Naive thymus-derived CD4-positive, alpha-beta T cell (primary cell): ENCODE measurements around the gene ASXL1. TPM values are rescaled to one million over a fixed set of nuclear protein-coding genes. Genes with fewer than 3 reads are reported as not detected.
A peak's percentile ranks its signal among the peaks of the same experiment; 100 is the strongest.

Experiments
- ATAC-seq: fragments of 150-1000 bp; cut with Tn5 transposase; 2 replicates; pipeline ENCODE4 v1.10.0; 2021; ENCODE audit warnings: mild to moderate bottlenecking, moderate library complexity
- CTCF ChIA-PET: fragments of 350-600 bp; sonication (Branson Sonifier 250); formaldehyde crosslinking; loops from one replicate; lab custom pipeline; 2021; ENCODE audit warnings: antibody characterized with exemption; lab: Charles Lee
- POLR2A ChIA-PET: fragments of 350-600 bp; sonication (Branson Sonifier 250); formaldehyde crosslinking; loops from one replicate; lab custom pipeline; 2021; ENCODE audit warnings: antibody characterized with exemption, inconsistent platforms; lab: Charles Lee
- DNase-seq, 9 donors: peaks; one replicate each; pipeline versions ENCODE4 v3.0.0 to v3.0.0-alpha.2; 2020 to 2022; ENCODE audit warnings: mixed read lengths in 1 of 9
- H3K27ac ChIP-seq: one replicate; pipeline ENCODE4 v1.7.0; 2013; ENCODE audit warnings: mild to moderate bottlenecking, low read depth, low read length, moderate library complexity
- H3K27me3 ChIP-seq, 2 donors: one replicate each; pipeline ENCODE4 v1.7.0; 2013; ENCODE audit warnings: low read length in 2 of 2, mild to moderate bottlenecking in 2 of 2, moderate library complexity in 2 of 2; ENCODE audit not compliant: control insufficient read depth in 2 of 2, insufficient read depth in 2 of 2
- H3K36me3 ChIP-seq, 3 experiments: 1 replicate in 2 of 3; 2 replicates in 1 of 3; pipeline ENCODE4 v1.7.0; 2013; ENCODE audit warnings: low read length in 3 of 3, mild to moderate bottlenecking in 3 of 3, moderate library complexity in 1 of 3; ENCODE audit not compliant: insufficient read depth in 3 of 3, control insufficient read depth in 2 of 3
- H3K4me1 ChIP-seq, 2 donors: one replicate each; pipeline ENCODE4 v1.7.0; 2013; ENCODE audit warnings: low read length in 2 of 2, mild to moderate bottlenecking in 2 of 2, moderate library complexity in 1 of 2; ENCODE audit not compliant: control insufficient read depth in 2 of 2, insufficient read depth in 2 of 2
- H3K4me3 ChIP-seq: 2 replicates; pipeline ENCODE4 v1.7.0; 2013; ENCODE audit warnings: mild to moderate bottlenecking, low read length
- H3K9me3 ChIP-seq, 3 experiments: 1 replicate in 2 of 3; 2 replicates in 1 of 3; pipeline ENCODE4 v1.7.0; 2013; ENCODE audit warnings: low read length in 3 of 3; ENCODE audit not compliant: control insufficient read depth in 2 of 3
- H3K27ac Mint-ChIP-seq, 9 donors: one replicate each; pipeline ENCODE4 v1.8.0; 2020 to 2022; ENCODE audit warnings: mixed read lengths in 9 of 9, mild to moderate bottlenecking in 8 of 9, moderate library complexity in 5 of 9, inconsistent platforms in 2 of 9
- H3K27me3 Mint-ChIP-seq, 5 donors: one replicate each; pipeline ENCODE4 v1.8.0; 2021 to 2022; ENCODE audit warnings: mixed read lengths in 5 of 5, mild to moderate bottlenecking in 1 of 5
- H3K36me3 Mint-ChIP-seq, 5 donors: one replicate each; pipeline ENCODE4 v1.8.0; 2020 to 2022; ENCODE audit warnings: mixed read lengths in 5 of 5, mild to moderate bottlenecking in 3 of 5, inconsistent platforms in 1 of 5
- H3K4me1 Mint-ChIP-seq, 7 donors: one replicate each; pipeline ENCODE4 v1.8.0; 2020 to 2022; ENCODE audit warnings: mixed read lengths in 7 of 7, mild to moderate bottlenecking in 3 of 7, inconsistent platforms in 1 of 7
- H3K4me3 Mint-ChIP-seq, 10 donors: one replicate each; pipeline ENCODE4 v1.8.0; 2020 to 2022; ENCODE audit warnings: mild to moderate bottlenecking in 10 of 10, mixed read lengths in 10 of 10, moderate library complexity in 6 of 10, inconsistent platforms in 2 of 10
- H3K9me3 Mint-ChIP-seq, 11 donors: one replicate each; pipeline ENCODE4 v1.8.0; 2020 to 2022; ENCODE audit warnings: mixed read lengths in 11 of 11, mild to moderate bottlenecking in 4 of 11, inconsistent platforms in 1 of 11, moderate library complexity in 1 of 11
- intact Hi-C, 2 donors: fragments of 100-400 bp; cut with micrococcal nuclease; formaldehyde crosslinking; loops; one replicate each; pipeline ENCODE4 v1.15.1; 2023
- polyA plus RNA-seq, 2 donors: library from polyadenylated mRNA; unstranded; fragments of 300-500 nt; fragmentation: Illumina TruSeq; gene quantifications; one replicate each; pipeline ENCODE4 v1.2.3, GENCODE V29; 2021
- total RNA-seq, 6 experiments: library from RNA in 5 of 6; stranded (reverse) in 5 of 6; gene quantifications; 1 replicate in 5 of 6; 2 replicates in 1 of 6; pipeline ENCODE4 v1.2.3 and lab custom pipeline; 2021 to 2026

The ASXL1 gene
- total and polyA plus RNA-seq, 7 experiments from 2014 or later: 14.7 to 200 (median 147) TPM

DNA sequence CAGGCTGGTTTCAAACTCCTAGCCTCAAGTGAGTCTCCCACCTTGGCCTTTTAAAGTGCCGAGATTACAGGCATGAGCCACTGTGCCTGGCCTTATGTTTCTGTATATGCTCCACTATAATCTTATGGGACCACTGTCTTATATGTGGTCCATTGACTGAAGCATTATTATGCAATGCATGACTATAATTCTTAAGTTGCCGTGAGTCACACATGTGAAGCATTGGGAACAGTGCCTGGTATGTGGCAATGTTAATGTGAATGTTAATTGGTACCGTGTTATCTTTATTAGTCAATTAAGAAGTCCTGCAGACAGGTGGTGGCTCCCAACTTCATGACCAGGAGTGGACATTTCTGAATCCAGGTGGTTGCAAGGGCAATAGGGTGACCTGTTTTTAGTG, 14.7 kb upstream of the ASXL1 start:
- Mint-ChIP-seq H3K9me3 (no peaks in the 10 kb centered on the region), H3K4me1 (peaks cover 0 to 9% (median 0%) of the 10 kb centered on the region in 7 donors), H3K27me3 (no peaks in the 10 kb centered on the region), H3K36me3 (peaks cover 0 to 7% (median 0%) of the 10 kb centered on the region in 5 donors), H3K4me3 (no peak overlapping the region), H3K27ac (no peak overlapping the region)
- Histone ChIP-seq H3K36me3 (no peaks in the 10 kb centered on the region), H3K27me3 (no peaks in the 10 kb centered on the region), H3K4me3 (no peak overlapping the region), H3K4me1 (no peaks in the 10 kb centered on the region), H3K9me3 (no peaks in the 10 kb centered on the region), H3K27ac (no peak overlapping the region)
- DNase-seq (no peak), ATAC-seq (peak; percentile 26)
- ChIA-PET POLR2A (no interaction called here), CTCF (no interaction called here)
- intact Hi-C loops: no loop called here

DNA sequence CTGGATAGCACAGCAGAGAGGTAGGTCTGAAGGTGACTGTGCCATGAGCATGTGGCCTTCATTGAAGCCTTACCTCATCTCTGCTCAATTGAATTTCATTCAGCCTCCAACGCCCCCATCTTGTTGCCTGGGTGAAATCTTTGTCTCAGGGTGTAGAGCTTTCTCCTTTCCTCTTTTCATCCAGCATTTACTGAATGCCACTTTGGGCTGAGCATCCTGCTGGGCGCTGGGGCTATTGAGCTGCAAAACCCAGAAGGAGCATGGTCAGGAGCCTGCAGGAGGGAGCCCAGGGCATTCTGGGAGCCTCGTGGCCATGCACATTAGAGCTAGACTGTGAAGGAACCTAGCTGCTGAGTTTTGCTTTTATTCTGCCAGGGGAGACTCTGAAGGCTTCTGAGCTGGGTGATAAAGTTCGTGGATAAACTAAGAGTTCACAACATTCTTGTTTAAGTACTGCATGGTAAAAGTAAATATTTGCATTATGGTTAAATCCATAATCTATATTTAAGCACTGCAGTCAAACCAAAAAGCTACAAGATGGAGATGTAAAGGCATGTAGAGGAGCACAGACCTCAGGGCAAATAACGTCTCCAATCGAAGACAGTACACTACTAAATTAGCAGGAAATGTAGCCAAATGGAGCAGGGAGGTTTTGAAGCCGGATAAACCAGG, 13.2 kb upstream of the ASXL1 start:
- H3K4me1 Mint-ChIP-seq: peaks cover 0 to 6% (median 0%) of the 10 kb centered on the region in 7 donors
- Histone ChIP-seq H3K9me3 (no peaks in the 10 kb centered on the region), H3K36me3 (no peaks in the 10 kb centered on the region), H3K27me3 (no peaks in the 10 kb centered on the region), H3K4me1 (no peaks in the 10 kb centered on the region), H3K27ac (no peak overlapping the region), H3K4me3 (no peak overlapping the region)
- no peak for DNase-seq
- no peak for ATAC-seq
- POLR2A ChIA-PET: no interaction called here
- H3K27me3 Mint-ChIP-seq: no peaks in the 10 kb centered on the region
- no peak overlapping the region for H3K4me3 Mint-ChIP-seq
- no peak overlapping the region for H3K27ac Mint-ChIP-seq
- CTCF ChIA-PET: no interaction called here
- H3K36me3 Mint-ChIP-seq: peaks cover 0 to 7% (median 3%) of the 10 kb centered on the region in 5 donors
- H3K9me3 Mint-ChIP-seq: peaks cover 0 to 1% (median 0%) of the 10 kb centered on the region in 11 donors
- intact Hi-C loops: no loop called here

DNA sequence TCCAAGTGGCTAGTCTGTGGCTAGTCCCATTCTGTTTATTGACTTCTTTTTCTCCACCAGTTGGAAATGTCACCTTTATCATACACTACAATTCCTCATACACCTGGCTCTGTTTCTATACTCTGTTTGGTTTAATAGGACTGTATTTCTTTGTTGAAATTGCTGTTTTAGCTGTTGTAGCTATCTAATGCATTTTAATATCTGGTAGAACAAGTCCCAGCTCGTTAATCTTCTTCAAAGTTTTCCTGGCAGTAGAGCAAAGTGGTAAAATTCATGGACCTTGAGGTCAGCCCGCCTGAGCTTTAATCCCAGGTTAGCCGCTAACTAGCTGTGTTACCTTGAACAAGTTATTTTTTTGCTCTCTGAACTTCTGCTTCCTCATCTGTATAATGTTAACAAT, 9.9 kb upstream of the ASXL1 start:
- POLR2A ChIA-PET: interaction anchor here (1.5 kb wide), 1 partner anchor 9 kb away, joined by 5 read pairs; no protein-coding TSS in a partner anchor
- no peak overlapping the region for H3K27ac Mint-ChIP-seq
- ATAC-seq (no peak), DNase-seq (no peak)
- H3K4me3 Mint-ChIP-seq: no peak overlapping the region
- peaks cover 0 to 5% (median 0%) of the 10 kb centered on the region in 7 donors for H3K4me1 Mint-ChIP-seq
- H3K9me3 ChIP-seq: no peaks in the 10 kb centered on the region
- H3K9me3 Mint-ChIP-seq: peaks cover 0 to 1% (median 0%) of the 10 kb centered on the region in 11 donors
- no peaks in the 10 kb centered on the region for H3K4me1 ChIP-seq
- no peaks in the 10 kb centered on the region for H3K36me3 ChIP-seq
- H3K27ac ChIP-seq: no peak overlapping the region
- H3K36me3 Mint-ChIP-seq: peaks cover 0 to 11% (median 0%) of the 10 kb centered on the region in 5 donors
- H3K4me3 ChIP-seq: no peak overlapping the region
- intact Hi-C loops: no loop called here
- CTCF ChIA-PET: no interaction called here
- no peaks in the 10 kb centered on the region for H3K27me3 Mint-ChIP-seq
- H3K27me3 ChIP-seq: no peaks in the 10 kb centered on the region

DNA sequence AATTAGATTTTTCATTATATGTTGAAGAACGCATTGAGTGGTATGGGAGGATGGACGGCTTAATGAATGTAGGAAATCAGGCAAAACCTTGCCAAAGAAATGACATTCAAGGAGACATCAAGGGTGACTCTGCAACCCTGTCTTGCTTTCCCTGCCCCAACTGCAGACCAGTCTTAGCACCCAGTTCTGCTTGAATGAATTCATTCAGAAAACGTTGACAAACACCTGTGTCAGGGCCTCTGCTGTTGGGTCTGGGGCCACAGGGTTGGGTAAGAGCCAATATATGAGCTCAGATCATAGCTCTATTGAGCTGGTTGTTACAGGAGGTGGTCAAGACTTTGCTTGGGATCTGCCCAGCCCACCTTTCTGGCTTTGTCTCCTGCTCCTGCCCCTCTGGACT, 7.7 kb upstream of the ASXL1 start:
- H3K27ac Mint-ChIP-seq: no peak overlapping the region
- DNase-seq: no peak
- no peak for ATAC-seq
- POLR2A ChIA-PET: no interaction called here
- intact Hi-C loops: no loop called here
- H3K4me3 Mint-ChIP-seq: no peak overlapping the region
- H3K4me1 Mint-ChIP-seq: peaks cover 0 to 17% (median 0%) of the 10 kb centered on the region in 7 donors
- Histone ChIP-seq H3K36me3 (no peaks in the 10 kb centered on the region), H3K27ac (no peak overlapping the region), H3K4me3 (no peak overlapping the region), H3K27me3 (no peaks in the 10 kb centered on the region), H3K9me3 (no peaks in the 10 kb centered on the region), H3K4me1 (no peaks in the 10 kb centered on the region)
- CTCF ChIA-PET: interaction anchor here (0.6 kb wide), 1 partner anchor 9 kb away, joined by 3 read pairs; no protein-coding TSS in a partner anchor
- H3K9me3 Mint-ChIP-seq: peaks cover 0 to 1% (median 0%) of the 10 kb centered on the region in 11 donors
- H3K27me3 Mint-ChIP-seq: no peaks in the 10 kb centered on the region
- H3K36me3 Mint-ChIP-seq: peaks cover 0 to 11% (median 0%) of the 10 kb centered on the region in 5 donors

DNA sequence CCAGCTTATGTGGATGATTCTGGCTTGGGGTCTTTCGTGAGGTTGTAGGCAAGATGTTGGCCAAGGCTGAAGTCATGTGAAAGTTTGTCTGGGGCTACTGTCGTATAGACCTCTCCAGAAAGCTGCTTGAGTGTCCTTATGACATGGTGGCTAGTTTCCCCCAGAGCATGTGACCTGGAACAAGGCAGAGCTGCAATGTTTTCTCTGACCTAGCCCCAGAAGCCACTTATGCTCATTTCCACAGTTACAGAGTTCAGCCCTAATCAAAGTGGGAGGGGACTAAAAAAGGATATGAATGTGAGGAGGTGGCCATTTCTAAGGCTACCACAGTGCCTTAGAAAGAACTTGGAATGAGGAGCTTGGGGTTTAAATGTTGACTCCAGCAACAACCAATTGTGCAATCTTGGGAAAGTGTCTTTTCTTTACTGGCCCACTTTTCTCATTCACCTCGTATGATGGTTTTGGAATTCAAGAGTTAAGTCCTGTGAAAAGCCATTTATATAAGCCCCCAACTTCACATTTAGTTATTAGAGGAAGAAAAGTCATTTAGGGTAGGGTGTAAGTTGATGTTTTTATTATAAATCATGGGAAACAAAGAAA, 5.9 kb upstream of the ASXL1 start:
- peaks cover 1 to 29% (median 2%) of the 10 kb centered on the region in 7 donors for H3K4me1 Mint-ChIP-seq
- H3K4me1 ChIP-seq: peaks cover 0 to 1% of the 10 kb centered on the region in 2 donors
- ATAC-seq: no peak
- DNase-seq: no peak
- no peaks in the 10 kb centered on the region for H3K27me3 ChIP-seq
- peaks cover 0 to 11% (median 0%) of the 10 kb centered on the region in 5 donors for H3K36me3 Mint-ChIP-seq
- peak overlapping the region in 1 of 9 donors; percentile 23 for H3K27ac Mint-ChIP-seq
- H3K9me3 ChIP-seq: no peaks in the 10 kb centered on the region
- no peaks in the 10 kb centered on the region for H3K36me3 ChIP-seq
- no peak overlapping the region for H3K27ac ChIP-seq
- ChIA-PET POLR2A (interaction anchor here (0.8 kb wide), 2 partner anchors 9 to 142 kb away, joined by 3 to 4 read pairs; no protein-coding TSS in a partner anchor), CTCF (interaction anchor here (0.6 kb wide), 1 partner anchor 49 kb away, joined by 4 read pairs; no protein-coding TSS in a partner anchor)
- H3K9me3 Mint-ChIP-seq: peaks cover 0 to 1% (median 0%) of the 10 kb centered on the region in 11 donors
- no peak overlapping the region for H3K4me3 ChIP-seq
- no peak overlapping the region for H3K4me3 Mint-ChIP-seq
- H3K27me3 Mint-ChIP-seq: no peaks in the 10 kb centered on the region
- intact Hi-C loops: no loop called here

DNA sequence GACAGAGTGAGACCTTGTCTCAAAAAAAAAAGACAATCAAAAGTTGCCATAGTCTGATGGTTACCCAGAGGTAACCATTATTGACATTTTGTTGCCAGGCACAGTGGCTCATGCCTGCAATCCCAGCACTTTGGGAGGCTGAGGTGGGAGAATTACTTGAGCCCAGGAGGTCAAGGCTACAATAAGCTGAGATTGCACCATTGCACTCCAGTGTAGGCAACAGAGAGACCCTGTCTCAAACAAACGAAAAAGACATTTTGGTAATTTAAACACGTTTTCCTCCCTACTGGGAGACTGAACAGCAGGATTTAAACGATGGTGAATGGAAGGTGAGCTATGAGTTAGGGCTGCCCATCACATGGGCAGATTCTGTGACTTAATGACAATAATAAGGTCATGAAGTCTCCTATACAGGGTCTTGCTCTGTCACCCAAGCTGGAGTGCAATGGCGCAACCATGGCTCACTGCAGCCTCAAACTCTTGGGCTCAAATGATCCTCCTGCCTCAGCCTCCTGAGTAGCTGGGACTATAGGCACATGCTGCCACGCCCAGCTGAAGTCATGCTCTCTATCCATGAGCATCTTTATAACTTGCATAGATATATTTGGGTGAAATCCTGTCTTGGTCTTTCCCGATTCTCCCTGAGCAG, 4.2 kb upstream of the ASXL1 start:
- ChIA-PET CTCF (no interaction called here), POLR2A (no interaction called here)
- no peaks in the 10 kb centered on the region for H3K27me3 ChIP-seq
- peak overlapping the region in 2 of 9 donors; percentile 61 to 84 for H3K27ac Mint-ChIP-seq
- no peaks in the 10 kb centered on the region for H3K9me3 ChIP-seq
- DNase-seq (no peak), ATAC-seq (no peak)
- H3K4me3 ChIP-seq: no peak overlapping the region
- peaks cover 0 to 10% (median 0%) of the 10 kb centered on the region in 5 donors for H3K36me3 Mint-ChIP-seq
- no peak overlapping the region for H3K4me3 Mint-ChIP-seq
- no peaks in the 10 kb centered on the region for H3K27me3 Mint-ChIP-seq
- peaks cover 6 to 34% (median 7%) of the 10 kb centered on the region in 7 donors for H3K4me1 Mint-ChIP-seq
- intact Hi-C loops: no loop called here
- no peaks in the 10 kb centered on the region for H3K36me3 ChIP-seq
- no peak overlapping the region for H3K27ac ChIP-seq
- H3K4me1 ChIP-seq: peaks cover 6% of the 10 kb centered on the region in 2 donors
- peaks cover 0 to 1% (median 0%) of the 10 kb centered on the region in 11 donors for H3K9me3 Mint-ChIP-seq
